CD4-positive, alpha-beta T cell treated with Interleukin-6 for 4 hours (primary cell): ENCODE measurements around the gene SLC17A3.

Source experiments
- DNase-seq: peaks from one replicate; pipeline ENCODE4 v3.0.0-alpha.2; 2020; ENCODE audit warnings: mixed read lengths

Gene SLC17A3, protein sequence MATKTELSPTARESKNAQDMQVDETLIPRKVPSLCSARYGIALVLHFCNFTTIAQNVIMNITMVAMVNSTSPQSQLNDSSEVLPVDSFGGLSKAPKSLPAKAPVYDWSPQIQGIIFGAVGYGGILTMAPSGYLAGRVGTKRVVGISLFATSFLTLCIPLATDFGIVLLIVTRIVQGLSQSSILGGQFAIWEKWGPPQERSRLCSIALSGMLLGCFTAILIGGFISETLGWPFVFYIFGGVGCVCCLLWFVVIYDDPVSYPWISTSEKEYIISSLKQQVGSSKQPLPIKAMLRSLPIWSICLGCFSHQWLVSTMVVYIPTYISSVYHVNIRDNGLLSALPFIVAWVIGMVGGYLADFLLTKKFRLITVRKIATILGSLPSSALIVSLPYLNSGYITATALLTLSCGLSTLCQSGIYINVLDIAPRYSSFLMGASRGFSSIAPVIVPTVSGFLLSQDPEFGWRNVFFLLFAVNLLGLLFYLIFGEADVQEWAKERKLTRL

DNA sequence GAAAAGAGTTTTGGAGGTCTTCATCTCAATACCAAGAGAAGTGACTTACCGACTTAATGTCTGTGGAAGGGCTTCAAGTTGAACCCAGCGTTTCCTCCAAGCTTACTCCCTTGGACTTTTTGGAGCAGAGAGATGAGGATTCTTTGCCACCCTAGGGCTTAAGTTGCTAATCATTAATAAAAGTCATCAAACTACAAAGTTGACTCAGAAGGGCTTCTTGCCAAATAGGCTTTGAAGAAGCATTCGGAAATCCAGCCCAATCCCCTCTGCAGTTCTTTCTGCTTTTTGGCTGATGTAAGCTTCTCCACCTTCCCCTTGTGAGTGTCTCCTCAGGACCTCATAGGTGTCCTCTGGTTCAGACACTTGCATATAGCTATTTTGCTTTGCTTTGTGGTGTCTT lies at the start of gene SLC17A3:
TSS of gene SLC17A3 (minus strand) at position 126 of the 400 bp plus-strand sequence. CDS start 5,856 bp downstream, outside the sequence.
- no peak for DNase-seq

- no peak for DNase-seq
Observed at GRCh38 chr6:25922301-25922700, 48.3 kb upstream of the SLC17A3 start.

GRCh38 chr6:25921525-25922203 lies 47.6 kb upstream of the SLC17A3 start:
- no peak for DNase-seq

GRCh38 chr6:25919657-25920056 lies 45.6 kb upstream of the SLC17A3 start:
- no peak for DNase-seq

- no peak for DNase-seq
Observed at GRCh38 chr6:25918083-25918683, 44.1 kb upstream of the SLC17A3 start.

GRCh38 chr6:25916789-25917490 lies 42.9 kb upstream of the SLC17A3 start:
- DNase-seq, result no peak

- no peak for DNase-seq
Observed at GRCh38 chr6:25916330-25916729, 42.3 kb upstream of the SLC17A3 start.

DNA sequence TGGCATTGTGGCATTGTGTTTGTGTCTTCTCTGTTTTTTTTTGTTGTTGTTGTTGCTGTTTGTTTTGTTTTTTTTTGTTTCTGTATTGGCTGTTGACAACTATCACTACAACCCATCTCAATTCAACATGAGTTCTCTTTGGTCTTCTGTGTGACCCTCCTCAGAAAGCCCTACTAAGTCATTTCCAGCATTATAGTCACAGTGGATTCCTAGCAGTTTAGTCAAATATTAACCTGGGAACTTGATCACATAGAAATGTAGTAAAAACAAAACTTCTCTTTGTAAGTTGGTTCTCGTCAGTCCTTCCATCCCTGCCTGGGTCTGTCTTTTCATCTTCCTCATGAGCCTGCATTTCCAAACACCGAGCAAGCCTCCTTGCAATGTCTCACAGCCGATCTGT lies 39.7 kb upstream of the SLC17A3 start:
- DNase-seq, result no peak

GRCh38 chr6:25911351-25911750 lies 37.3 kb upstream of the SLC17A3 start:
- no peak for DNase-seq

- no peak for DNase-seq
Observed at GRCh38 chr6:25907475-25908014, 33.5 kb upstream of the SLC17A3 start.

GRCh38 chr6:25903467-25904099 lies 29.5 kb upstream of the SLC17A3 start:
- DNase-seq, result no peak

DNA sequence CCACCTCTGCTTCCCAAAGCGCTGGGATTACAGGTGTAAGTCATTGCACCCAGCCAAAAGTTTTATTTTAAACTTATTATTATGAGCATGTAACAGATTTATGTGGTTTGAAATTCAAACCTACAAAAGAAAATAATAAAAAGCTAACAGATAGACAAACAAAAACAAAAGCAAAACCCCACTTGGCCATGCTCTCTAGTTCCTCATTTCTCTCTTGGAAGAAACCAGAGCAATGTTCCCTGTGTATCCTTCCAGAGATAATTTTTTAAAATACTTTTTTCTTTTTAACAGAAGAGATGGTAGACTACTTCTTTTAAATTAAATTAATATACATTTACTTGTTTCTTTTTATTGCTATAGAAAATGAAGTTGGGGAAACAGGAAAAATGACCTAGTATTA lies 28.0 kb upstream of the SLC17A3 start:
- DNase-seq, result no peak

DNA sequence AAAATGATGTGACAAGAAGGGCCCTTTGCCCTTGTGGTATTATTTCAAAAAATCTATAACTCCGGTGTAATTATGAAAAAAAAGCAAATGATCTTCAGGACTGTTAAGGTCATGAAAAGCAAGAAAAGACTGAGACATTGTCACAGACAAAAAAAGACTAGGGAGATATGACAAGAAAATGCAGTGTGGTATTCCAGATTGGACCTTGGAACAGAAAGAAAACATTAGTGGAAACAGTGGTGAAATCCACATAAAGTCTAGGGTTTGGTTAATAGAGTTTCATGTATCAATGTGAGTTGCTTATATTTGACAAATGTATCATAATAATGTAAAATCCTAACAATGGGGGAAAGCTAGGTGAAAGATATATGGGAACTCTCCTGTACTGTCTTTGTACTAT lies 26.8 kb upstream of the SLC17A3 start:
- no peak for DNase-seq

DNA sequence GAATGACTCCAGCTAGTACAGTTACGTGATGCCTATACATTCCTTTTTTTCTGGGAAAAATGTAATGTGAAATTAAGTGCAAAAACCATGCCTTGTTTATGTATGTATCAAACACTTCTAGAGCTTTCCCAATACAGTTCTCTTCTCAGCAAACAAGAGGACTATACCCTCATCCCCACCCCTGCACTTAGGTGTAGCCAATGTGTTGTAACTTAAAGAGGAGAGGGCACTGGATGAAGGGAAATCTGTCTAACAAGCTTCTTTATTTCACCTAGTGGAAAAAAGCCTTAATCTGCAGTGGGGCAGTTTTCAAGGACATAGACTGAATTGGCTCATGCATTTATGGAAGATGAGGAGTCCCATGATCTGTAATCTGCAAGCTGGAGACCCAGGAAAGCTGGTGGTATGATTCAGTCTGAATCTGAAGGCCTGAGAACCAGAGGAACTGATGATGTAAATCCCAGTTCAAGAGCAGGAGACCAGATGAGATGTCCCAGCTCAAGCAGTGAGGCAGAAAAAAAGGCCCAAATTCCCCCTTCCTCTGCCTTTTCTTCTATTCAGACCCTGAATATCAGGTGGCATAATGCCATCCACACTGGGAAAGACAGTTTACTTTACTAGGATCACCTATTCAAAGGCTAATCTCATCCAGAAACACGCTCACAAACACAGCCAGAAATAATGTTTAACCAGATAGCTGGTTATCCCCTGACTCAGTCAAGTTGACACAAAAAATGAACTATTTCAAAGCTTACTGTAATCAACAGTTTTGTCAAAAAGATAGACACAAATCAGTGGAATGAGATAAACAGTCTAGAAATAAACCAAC lies 25.8 kb upstream of the SLC17A3 start:
- DNase-seq, result no peak

DNA sequence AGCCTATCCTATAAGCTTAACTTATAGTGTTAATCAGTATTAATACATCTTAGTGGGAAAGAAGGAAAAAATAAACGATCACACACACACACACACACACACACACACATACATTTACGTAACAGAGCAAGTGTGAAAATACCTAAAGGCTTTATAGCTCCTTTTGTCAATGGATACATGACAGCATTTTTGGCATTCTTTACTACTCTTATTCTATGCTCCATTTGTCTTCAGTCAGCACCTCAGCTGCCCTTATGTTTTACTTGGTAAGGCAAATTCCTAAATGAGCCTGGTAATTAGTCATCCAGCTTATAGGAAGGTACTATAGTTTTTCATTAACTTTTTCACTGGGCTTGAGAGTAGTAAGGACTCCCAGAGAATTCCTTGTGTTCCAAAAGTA lies 25.1 kb upstream of the SLC17A3 start:
- DNase-seq, result no peak

DNA sequence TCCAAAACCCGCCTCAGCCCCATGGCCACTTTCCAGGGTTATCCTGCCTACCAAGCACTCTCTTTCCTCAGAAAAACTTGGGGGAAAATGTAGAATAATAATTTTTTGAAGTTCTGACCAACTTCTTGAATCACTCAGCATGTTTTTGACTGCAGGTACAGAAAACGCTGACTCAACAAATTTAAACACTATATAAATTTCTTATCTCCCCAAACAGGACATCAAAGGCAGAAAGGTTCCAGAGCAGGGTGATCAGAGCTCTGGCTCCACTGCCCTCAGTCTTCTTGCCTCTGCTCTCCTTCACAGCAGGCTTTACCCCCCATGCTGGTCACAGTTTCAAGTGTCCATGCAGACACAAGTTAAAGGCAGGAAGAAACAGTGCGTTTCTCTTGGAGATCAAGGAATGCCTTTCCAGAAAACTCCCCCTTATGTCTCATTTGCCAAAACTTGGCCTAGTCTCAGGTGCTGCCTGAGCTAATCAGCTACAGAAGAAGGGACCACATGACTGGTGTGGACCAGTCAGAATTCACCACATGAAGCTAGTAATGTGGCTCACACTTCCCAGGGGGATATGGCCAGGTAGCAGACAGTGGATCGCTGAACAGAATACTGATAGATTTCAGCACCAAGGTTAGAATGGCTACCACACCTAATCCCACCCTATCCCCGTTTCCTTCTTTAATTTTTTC lies 24.4 kb upstream of the SLC17A3 start:
- no peak for DNase-seq

DNA sequence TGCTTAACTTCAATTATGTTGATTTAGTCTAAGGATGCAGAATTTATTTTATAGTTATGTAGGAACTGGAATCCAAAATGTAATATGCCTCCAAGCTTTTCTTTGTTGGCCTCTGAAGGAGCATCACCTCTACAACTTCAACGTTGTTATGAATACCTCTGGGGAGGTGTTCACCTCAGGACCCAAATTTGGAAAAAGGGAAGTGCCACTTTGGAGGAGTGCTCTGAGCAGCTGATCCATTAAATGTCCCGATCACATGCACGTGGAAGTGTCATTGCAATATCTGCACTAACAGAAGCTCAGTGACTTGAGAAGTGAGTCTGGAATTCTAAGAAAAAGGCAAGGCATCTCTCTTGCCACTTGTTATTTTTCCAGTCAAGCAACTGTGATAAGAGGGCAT lies 22.2 kb upstream of the SLC17A3 start:
- no peak for DNase-seq

DNA sequence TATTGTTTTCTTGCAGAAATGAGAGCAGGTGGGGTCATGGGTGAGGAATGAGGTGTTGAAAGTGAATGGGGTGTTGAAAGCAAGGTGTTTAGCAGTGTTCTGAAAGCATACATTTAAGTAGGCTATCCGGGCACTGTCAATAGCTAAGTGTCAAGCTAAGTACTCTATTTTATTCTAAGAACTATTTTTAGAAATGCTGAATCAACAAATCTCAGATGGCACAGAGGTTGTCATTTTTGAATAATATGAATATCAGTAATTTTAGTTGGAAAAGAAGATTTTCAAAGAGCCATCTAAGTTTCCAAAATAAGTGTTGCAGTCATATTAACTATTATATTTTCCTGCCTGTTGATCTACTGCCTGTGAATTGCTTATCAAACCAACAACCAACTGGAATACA lies 21.7 kb upstream of the SLC17A3 start:
- DNase-seq, result no peak

DNA sequence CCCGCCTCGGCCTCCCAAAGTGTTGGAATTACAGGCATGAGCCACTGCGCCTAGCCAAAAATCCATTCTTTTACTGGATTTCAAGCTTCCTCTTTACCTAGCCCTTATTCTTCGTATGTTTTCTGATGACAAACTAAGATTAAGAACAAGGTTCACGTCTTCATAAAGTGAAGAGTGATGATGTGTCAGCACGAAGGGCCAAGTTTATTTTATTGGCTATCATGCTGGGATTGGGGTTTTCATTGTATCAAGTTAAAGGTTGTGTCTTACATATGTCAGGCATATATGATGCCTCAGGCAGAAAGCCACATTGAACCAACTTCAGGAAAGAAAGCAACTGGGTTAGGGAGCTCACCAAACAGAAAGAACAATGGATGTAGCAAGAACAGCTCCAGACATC lies 19.7 kb upstream of the SLC17A3 start:
- no peak for DNase-seq

DNA sequence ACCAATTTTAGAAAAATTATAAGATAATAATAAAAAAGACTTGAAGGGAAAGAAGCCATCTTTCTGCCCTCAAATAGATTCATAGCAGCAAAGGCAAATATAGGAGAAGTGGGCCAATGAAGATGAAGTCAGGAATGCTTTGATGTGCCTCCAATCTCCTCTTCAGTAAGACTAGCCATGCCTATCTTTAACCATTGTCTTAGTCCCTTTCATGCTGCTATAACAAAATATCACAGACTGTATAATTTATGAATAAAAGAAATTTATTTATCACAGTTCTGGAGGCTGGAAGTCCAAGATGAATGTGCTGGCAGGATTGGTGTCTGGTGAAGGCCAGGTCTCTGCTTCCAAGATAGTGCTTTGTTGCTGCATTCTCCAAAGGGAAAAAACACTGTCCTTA lies 18.8 kb upstream of the SLC17A3 start:
- DNase-seq, result no peak
